Measurements from ENCODE around the gene TLL2. TPM values are rescaled to one million over a fixed set of nuclear protein-coding genes. Genes with fewer than 3 reads are reported as not detected.

TLL2 gene
- polyA plus RNA-seq, 2 donors, result 0.08 TPM

- Histone ChIP-seq H3K4me3 (ENCODE audit: low read depth in 1 of 2, low read length in 2 of 2) (no peak overlapping the region), H3K27ac (ENCODE audit: low read depth in 2 of 2, low read length in 1 of 2) (no peak overlapping the region), H3K36me3 (ENCODE audit: control insufficient read depth in 2 of 2, insufficient read depth in 2 of 2, low read length in 1 of 2) (no peaks in the 10 kb centered on the region), H3K9me3 (ENCODE audit: control insufficient read depth in 2 of 2, insufficient read depth in 1 of 2, low read depth in 1 of 2, low read length in 1 of 2) (no peaks in the 10 kb centered on the region), H3K4me1 (ENCODE audit: control insufficient read depth in 2 of 2, insufficient read depth in 2 of 2, low read length in 1 of 2) (no peaks in the 10 kb centered on the region), H3K27me3 (ENCODE audit: control insufficient read depth in 1 of 2, insufficient read depth in 2 of 2, low read length in 2 of 2) (no peaks in the 10 kb centered on the region)
- WGBS, 2 donors, result 90% methylated on average over 3 of the region's 3 CpGs
These were observed 148.2 kb downstream of the TLL2 start for GRCh38 chr10:96365571-96365970.

DNA sequence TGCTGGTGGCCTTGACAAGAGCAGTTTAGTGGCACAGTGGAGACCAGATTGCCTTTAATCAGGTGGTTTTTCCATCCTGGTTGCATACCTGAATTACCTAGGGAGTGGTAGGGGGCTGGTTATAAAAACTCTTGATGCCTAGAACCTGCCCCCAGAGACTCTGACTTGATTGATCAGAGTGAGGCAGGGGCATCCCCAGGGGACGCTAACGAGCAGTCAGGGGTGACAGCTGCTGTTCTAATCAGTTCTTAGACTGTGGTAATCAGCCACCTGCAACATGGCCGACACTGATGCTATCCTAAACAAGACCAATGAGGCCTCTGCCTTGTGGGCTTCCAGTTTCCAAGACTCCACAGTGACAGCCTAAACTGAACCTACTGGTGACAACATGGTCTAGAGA, 153.0 kb downstream of the TLL2 start:
- Histone ChIP-seq H3K27me3 (ENCODE audit: control insufficient read depth in 1 of 2, insufficient read depth in 2 of 2, low read length in 2 of 2) (no peaks in the 10 kb centered on the region), H3K9me3 (ENCODE audit: control insufficient read depth in 2 of 2, insufficient read depth in 1 of 2, low read depth in 1 of 2, low read length in 1 of 2) (no peaks in the 10 kb centered on the region), H3K4me1 (ENCODE audit: control insufficient read depth in 2 of 2, insufficient read depth in 2 of 2, low read length in 1 of 2) (no peaks in the 10 kb centered on the region), H3K27ac (ENCODE audit: low read depth in 2 of 2, low read length in 1 of 2) (no peak overlapping the region), H3K4me3 (ENCODE audit: low read depth in 1 of 2, low read length in 2 of 2) (no peak overlapping the region), H3K36me3 (ENCODE audit: control insufficient read depth in 2 of 2, insufficient read depth in 2 of 2, low read length in 1 of 2) (no peaks in the 10 kb centered on the region)
- WGBS, 2 donors, result 75 to 78% methylated on average over 3 of the region's 3 CpGs

DNA sequence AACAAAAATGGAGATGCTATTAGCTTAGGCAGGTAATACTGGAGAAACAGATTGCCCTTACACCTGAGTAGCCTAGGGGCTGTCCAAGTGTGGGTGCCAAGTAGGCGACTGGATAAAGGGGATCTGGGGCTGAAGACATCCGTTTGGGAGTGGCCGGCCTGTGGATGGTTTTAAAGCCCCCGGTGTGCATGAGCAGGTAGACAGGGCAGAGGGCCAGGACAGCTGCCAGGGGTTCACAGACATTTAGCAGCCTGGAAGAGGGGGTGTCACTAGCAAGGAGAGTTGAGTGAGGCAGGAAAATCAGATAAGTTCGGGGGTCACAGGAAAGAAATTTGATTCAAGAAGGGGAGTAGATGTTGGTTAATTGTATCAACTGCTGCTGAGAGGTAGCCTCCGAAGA, 153.4 kb downstream of the TLL2 start:
- Histone ChIP-seq H3K36me3 (ENCODE audit: control insufficient read depth in 2 of 2, insufficient read depth in 2 of 2, low read length in 1 of 2) (no peaks in the 10 kb centered on the region), H3K9me3 (ENCODE audit: control insufficient read depth in 2 of 2, insufficient read depth in 1 of 2, low read depth in 1 of 2, low read length in 1 of 2) (no peaks in the 10 kb centered on the region), H3K27ac (ENCODE audit: low read depth in 2 of 2, low read length in 1 of 2) (no peak overlapping the region), H3K4me3 (ENCODE audit: low read depth in 1 of 2, low read length in 2 of 2) (no peak overlapping the region), H3K27me3 (ENCODE audit: control insufficient read depth in 1 of 2, insufficient read depth in 2 of 2, low read length in 2 of 2) (no peaks in the 10 kb centered on the region), H3K4me1 (ENCODE audit: control insufficient read depth in 2 of 2, insufficient read depth in 2 of 2, low read length in 1 of 2) (no peaks in the 10 kb centered on the region)
- WGBS, 2 donors, result 90 to 94% methylated on average over 6 of the region's 6 CpGs

DNA sequence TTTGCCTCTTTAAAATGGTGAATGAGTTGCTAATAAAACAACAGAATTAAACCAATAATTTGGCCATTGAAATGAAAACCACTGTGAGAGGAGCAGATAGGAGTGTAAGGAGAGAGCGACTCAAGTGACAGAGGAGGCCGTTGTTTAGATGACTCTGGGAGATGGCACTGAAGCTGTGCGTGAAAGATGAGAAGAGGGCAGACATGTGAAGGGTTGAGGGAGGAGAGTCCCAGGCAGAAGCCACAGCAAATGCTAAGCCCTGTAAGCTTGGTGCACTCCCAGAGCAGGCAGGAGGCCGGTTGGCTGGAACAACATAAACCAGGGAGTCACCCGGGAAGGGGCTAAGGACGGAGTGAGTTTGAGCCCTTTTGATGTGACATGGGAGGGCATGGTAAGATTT, 154.1 kb downstream of the TLL2 start:
- Histone ChIP-seq H3K27ac (ENCODE audit: low read depth in 2 of 2, low read length in 1 of 2) (no peak overlapping the region), H3K4me1 (ENCODE audit: control insufficient read depth in 2 of 2, insufficient read depth in 2 of 2, low read length in 1 of 2) (no peaks in the 10 kb centered on the region), H3K9me3 (ENCODE audit: control insufficient read depth in 2 of 2, insufficient read depth in 1 of 2, low read depth in 1 of 2, low read length in 1 of 2) (no peaks in the 10 kb centered on the region), H3K36me3 (ENCODE audit: control insufficient read depth in 2 of 2, insufficient read depth in 2 of 2, low read length in 1 of 2) (no peaks in the 10 kb centered on the region), H3K4me3 (ENCODE audit: low read depth in 1 of 2, low read length in 2 of 2) (no peak overlapping the region), H3K27me3 (ENCODE audit: control insufficient read depth in 1 of 2, insufficient read depth in 2 of 2, low read length in 2 of 2) (no peaks in the 10 kb centered on the region)
- WGBS, 2 donors, result 81 to 87% methylated on average over 6 of the region's 6 CpGs

DNA sequence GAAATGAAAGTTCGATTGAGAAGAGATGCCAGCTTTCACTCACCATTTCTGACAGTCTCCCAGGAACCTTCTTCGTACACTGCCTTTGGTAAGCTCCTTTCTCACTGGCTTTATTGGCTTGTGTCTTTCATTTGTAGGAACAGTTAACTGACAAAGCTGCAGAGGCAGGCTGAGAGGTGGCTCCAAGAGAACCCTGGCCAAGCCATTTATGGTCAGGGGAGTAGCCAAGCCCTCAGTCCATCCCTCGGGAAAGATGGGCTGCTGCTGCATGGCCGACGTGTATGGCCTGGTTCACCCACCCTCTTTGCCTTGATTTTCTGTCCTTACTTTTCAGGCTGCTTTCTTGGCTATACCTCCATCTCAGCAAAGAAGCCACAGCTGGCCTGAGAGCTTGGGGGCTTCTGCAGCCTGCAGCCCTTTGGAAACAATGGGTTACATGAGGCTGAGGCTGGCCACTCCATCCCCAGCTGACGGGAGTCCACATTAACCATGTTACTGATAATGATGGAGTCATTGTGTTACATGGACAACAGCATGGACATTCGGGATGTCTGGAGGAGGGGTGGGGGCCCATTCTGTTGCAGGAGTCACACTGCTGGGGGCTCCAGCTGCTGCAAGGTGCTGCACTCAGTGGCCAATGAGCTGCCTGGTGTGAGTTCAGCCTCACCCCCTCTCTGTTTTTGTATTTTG, 154.7 kb downstream of the TLL2 start, which contains the start of gene OPALIN:
Gene OPALIN, minus strand, starts transcription at position 152 of the 690 bp plus-strand sequence. Its CDS starts 106 bp downstream, at position 46.
- H3K9me3 ChIP-seq (ENCODE audit: control insufficient read depth in 2 of 2, insufficient read depth in 1 of 2, low read depth in 1 of 2, low read length in 1 of 2), result no peaks in the 10 kb centered on the region
- H3K27ac ChIP-seq (ENCODE audit: low read depth in 2 of 2, low read length in 1 of 2), result no peak within 1 kb of the TSS
- H3K36me3 ChIP-seq (ENCODE audit: control insufficient read depth in 2 of 2, insufficient read depth in 2 of 2, low read length in 1 of 2), result no peaks in the 10 kb centered on the region
- H3K27me3 ChIP-seq (ENCODE audit: control insufficient read depth in 1 of 2, insufficient read depth in 2 of 2, low read length in 2 of 2), result no peaks in the 10 kb centered on the region
- no peaks in the 10 kb centered on the region for H3K4me1 ChIP-seq (ENCODE audit: control insufficient read depth in 2 of 2, insufficient read depth in 2 of 2, low read length in 1 of 2)
- H3K4me3 ChIP-seq (ENCODE audit: low read depth in 1 of 2, low read length in 2 of 2), result no peak within 1 kb of the TSS
- WGBS, 2 donors, result 78 to 80% methylated on average over 7 of the region's 7 CpGs

GRCh38 chr10:96357038-96357620, 156.6 kb downstream of the TLL2 start:
- H3K9me3 ChIP-seq (ENCODE audit: control insufficient read depth in 2 of 2, insufficient read depth in 1 of 2, low read depth in 1 of 2, low read length in 1 of 2), result no peaks in the 10 kb centered on the region

GRCh38 chr10:96352582-96352981, 161.1 kb downstream of the TLL2 start:
- 69 to 70% methylated on average over 4 of the region's 4 CpGs for WGBS, 2 donors
- H3K4me1 ChIP-seq (ENCODE audit: control insufficient read depth in 2 of 2, insufficient read depth in 2 of 2, low read length in 1 of 2), result no peaks in the 10 kb centered on the region
- no peak overlapping the region for H3K4me3 ChIP-seq (ENCODE audit: low read depth in 1 of 2, low read length in 2 of 2)
- no peak overlapping the region for H3K27ac ChIP-seq (ENCODE audit: low read depth in 2 of 2, low read length in 1 of 2)
- H3K27me3 ChIP-seq (ENCODE audit: control insufficient read depth in 1 of 2, insufficient read depth in 2 of 2, low read length in 2 of 2), result no peaks in the 10 kb centered on the region
- H3K9me3 ChIP-seq (ENCODE audit: control insufficient read depth in 2 of 2, insufficient read depth in 1 of 2, low read depth in 1 of 2, low read length in 1 of 2), result no peaks in the 10 kb centered on the region
- no peaks in the 10 kb centered on the region for H3K36me3 ChIP-seq (ENCODE audit: control insufficient read depth in 2 of 2, insufficient read depth in 2 of 2, low read length in 1 of 2)

More at GRCh38 chr10:96357038-96357620, 156.6 kb downstream of the TLL2 start:
- WGBS, 2 donors, result 75 to 77% methylated on average over 8 of the region's 8 CpGs
- Histone ChIP-seq H3K36me3 (ENCODE audit: control insufficient read depth in 2 of 2, insufficient read depth in 2 of 2, low read length in 1 of 2) (no peaks in the 10 kb centered on the region), H3K4me3 (ENCODE audit: low read depth in 1 of 2, low read length in 2 of 2) (no peak overlapping the region), H3K4me1 (ENCODE audit: control insufficient read depth in 2 of 2, insufficient read depth in 2 of 2, low read length in 1 of 2) (no peaks in the 10 kb centered on the region), H3K27ac (ENCODE audit: low read depth in 2 of 2, low read length in 1 of 2) (no peak overlapping the region), H3K27me3 (ENCODE audit: control insufficient read depth in 1 of 2, insufficient read depth in 2 of 2, low read length in 2 of 2) (no peaks in the 10 kb centered on the region)

DNA sequence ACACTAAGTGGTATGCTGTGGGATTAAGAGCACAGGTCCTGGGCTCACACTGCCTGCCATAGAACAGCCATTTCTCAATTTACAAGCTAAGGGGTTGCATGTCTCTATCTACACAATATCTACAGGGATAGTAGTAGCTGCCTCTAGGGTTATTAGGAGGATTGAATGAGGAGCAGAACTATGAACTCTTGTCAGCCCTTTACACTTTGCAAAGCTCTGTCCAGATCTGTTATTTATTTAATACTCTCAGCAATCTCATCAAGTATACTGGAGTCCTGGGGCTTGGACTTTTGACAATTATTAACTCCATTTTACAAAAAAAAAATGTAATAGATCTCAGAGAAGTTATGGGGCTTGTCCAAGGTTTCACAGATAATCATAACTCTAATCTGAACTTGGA, 161.7 kb downstream of the TLL2 start:
- Histone ChIP-seq H3K9me3 (ENCODE audit: control insufficient read depth in 2 of 2, insufficient read depth in 1 of 2, low read depth in 1 of 2, low read length in 1 of 2) (no peaks in the 10 kb centered on the region), H3K36me3 (ENCODE audit: control insufficient read depth in 2 of 2, insufficient read depth in 2 of 2, low read length in 1 of 2) (no peaks in the 10 kb centered on the region), H3K4me3 (ENCODE audit: low read depth in 1 of 2, low read length in 2 of 2) (no peak overlapping the region), H3K27ac (ENCODE audit: low read depth in 2 of 2, low read length in 1 of 2) (no peak overlapping the region), H3K4me1 (ENCODE audit: control insufficient read depth in 2 of 2, insufficient read depth in 2 of 2, low read length in 1 of 2) (no peaks in the 10 kb centered on the region), H3K27me3 (ENCODE audit: control insufficient read depth in 1 of 2, insufficient read depth in 2 of 2, low read length in 2 of 2) (no peaks in the 10 kb centered on the region)

- no peaks in the 10 kb centered on the region for H3K4me1 ChIP-seq (ENCODE audit: control insufficient read depth in 2 of 2, insufficient read depth in 2 of 2, low read length in 1 of 2)
- peaks cover 0 to 2% of the 10 kb centered on the region in 2 donors for H3K9me3 ChIP-seq (ENCODE audit: control insufficient read depth in 2 of 2, insufficient read depth in 1 of 2, low read depth in 1 of 2, low read length in 1 of 2)
- no peaks in the 10 kb centered on the region for H3K27me3 ChIP-seq (ENCODE audit: control insufficient read depth in 1 of 2, insufficient read depth in 2 of 2, low read length in 2 of 2)
- WGBS, 2 donors, result 82 to 89% methylated on average over 1 of the region's 1 CpG
- H3K4me3 ChIP-seq (ENCODE audit: low read depth in 1 of 2, low read length in 2 of 2), result no peak overlapping the region
- H3K36me3 ChIP-seq (ENCODE audit: control insufficient read depth in 2 of 2, insufficient read depth in 2 of 2, low read length in 1 of 2), result no peaks in the 10 kb centered on the region
- no peak overlapping the region for H3K27ac ChIP-seq (ENCODE audit: low read depth in 2 of 2, low read length in 1 of 2)
These were observed 167.4 kb downstream of the TLL2 start for GRCh38 chr10:96346295-96346694.

- peaks cover 0 to 2% of the 10 kb centered on the region in 2 donors for H3K9me3 ChIP-seq (ENCODE audit: control insufficient read depth in 2 of 2, insufficient read depth in 1 of 2, low read depth in 1 of 2, low read length in 1 of 2)
- no peaks in the 10 kb centered on the region for H3K36me3 ChIP-seq (ENCODE audit: control insufficient read depth in 2 of 2, insufficient read depth in 2 of 2, low read length in 1 of 2)
- WGBS, 2 donors, result 37 to 69% methylated on average over 2 of the region's 2 CpGs
- no peak overlapping the region for H3K4me3 ChIP-seq (ENCODE audit: low read depth in 1 of 2, low read length in 2 of 2)
- no peak overlapping the region for H3K27ac ChIP-seq (ENCODE audit: low read depth in 2 of 2, low read length in 1 of 2)
- H3K4me1 ChIP-seq (ENCODE audit: control insufficient read depth in 2 of 2, insufficient read depth in 2 of 2, low read length in 1 of 2), result no peaks in the 10 kb centered on the region
- H3K27me3 ChIP-seq (ENCODE audit: control insufficient read depth in 1 of 2, insufficient read depth in 2 of 2, low read length in 2 of 2), result no peaks in the 10 kb centered on the region
These were observed 168.5 kb downstream of the TLL2 start for GRCh38 chr10:96345222-96345621.
